CD4-positive, alpha-beta T cell treated with Interleukin-4 for 4 hours (primary cell): ENCODE results near the gene MICALL2.

Experiments used
- DNase-seq: peaks from one replicate; pipeline ENCODE4 v3.0.0-alpha.2; 2020

Gene MICALL2

GRCh38 chr7:1411414-1411813, 47.9 kb downstream of the MICALL2 start:
- no peak for DNase-seq

- no peak for DNase-seq
Observed at GRCh38 chr7:1410992-1411391, 48.3 kb downstream of the MICALL2 start.

- no peak for DNase-seq
Observed at GRCh38 chr7:1409555-1409954, 49.7 kb downstream of the MICALL2 start.

GRCh38 chr7:1408466-1408865, 50.8 kb downstream of the MICALL2 start:
- DNase-seq = no peak

GRCh38 chr7:1407892-1408291, 51.4 kb downstream of the MICALL2 start:
- no peak for DNase-seq

- DNase-seq = no peak
Observed at GRCh38 chr7:1404898-1405548, 54.2 kb downstream of the MICALL2 start.

GRCh38 chr7:1404460-1404809, 54.8 kb downstream of the MICALL2 start:
- no peak for DNase-seq

- no peak for DNase-seq
Observed at GRCh38 chr7:1403638-1404459, 55.4 kb downstream of the MICALL2 start.

- no peak for DNase-seq
Observed at GRCh38 chr7:1402791-1403637, 56.3 kb downstream of the MICALL2 start.

- no peak for DNase-seq
Observed at GRCh38 chr7:1402110-1402790, 57.0 kb downstream of the MICALL2 start.

- DNase-seq = no peak
Observed at GRCh38 chr7:1401011-1401410, 58.3 kb downstream of the MICALL2 start.

- no peak for DNase-seq
Observed at GRCh38 chr7:1400371-1400770, 58.9 kb downstream of the MICALL2 start.

- no peak for DNase-seq
Observed at GRCh38 chr7:1397491-1398327, 61.6 kb downstream of the MICALL2 start.

GRCh38 chr7:1396195-1396594, 63.1 kb downstream of the MICALL2 start:
- DNase-seq = no peak

- DNase-seq = no peak
Observed at GRCh38 chr7:1395211-1396070, 63.8 kb downstream of the MICALL2 start.

- no peak for DNase-seq
Observed at GRCh38 chr7:1394371-1394770, 64.9 kb downstream of the MICALL2 start.

GRCh38 chr7:1393421-1393820, 65.8 kb downstream of the MICALL2 start:
- no peak for DNase-seq

- DNase-seq = no peak
Observed at GRCh38 chr7:1392556-1392955, 66.7 kb downstream of the MICALL2 start.

GRCh38 chr7:1391449-1391848, 67.8 kb downstream of the MICALL2 start:
- no peak for DNase-seq

GRCh38 chr7:1388703-1389335, 70.5 kb downstream of the MICALL2 start:
- DNase-seq = no peak
